ENCODE data around the gene DCHS2.

Gene DCHS2

GRCh38 chr4:154292589-154292988 is 199.0 kb downstream of the DCHS2 start:
- Histone ChIP-seq H3K36me3 (replicated peaks in 1 of 2; ENCODE audit: control insufficient read depth in 2 of 2, insufficient read depth in 2 of 2, low read length in 2 of 2) (no peaks in the 10 kb centered on the region), H2AFZ (ENCODE audit: low read length) (no peak overlapping the region), H2AK5ac (ENCODE audit: low read depth, low read length) (no peak overlapping the region), H2BK15ac (ENCODE audit: low read length) (no peak overlapping the region), H3K18ac (ENCODE audit: low read length) (no peak overlapping the region), H3K4ac (ENCODE audit: low read length) (no peak overlapping the region), H3K27ac (replicated peaks; ENCODE audit: low read length) (no peak overlapping the region), H2BK12ac (ENCODE audit: low read length) (no peak overlapping the region), H4K8ac (ENCODE audit: low read depth, low read length) (no peak overlapping the region), H3K4me3 (ENCODE audit: low read length in 2 of 2) (no peak overlapping the region), H3K9ac (ENCODE audit: low read depth, low read length, poor library complexity) (no peak overlapping the region), H2BK120ac (ENCODE audit: low read depth, low read length) (no peak overlapping the region), H4K91ac (ENCODE audit: low read depth, low read length, poor library complexity) (no peak overlapping the region), H3K4me1 (ENCODE audit: control insufficient read depth in 2 of 2, insufficient read depth in 1 of 2, low read depth in 1 of 2, low read length in 2 of 2) (no peaks in the 10 kb centered on the region), H3K4me2 (ENCODE audit: insufficient read depth, low read length, poor library complexity, severe bottlenecking) (no peak overlapping the region), H2BK5ac (ENCODE audit: low read length) (no peak overlapping the region), H3K79me1 (ENCODE audit: low read depth, low read length) (no peaks in the 10 kb centered on the region), H3K27me3 (ENCODE audit: control insufficient read depth in 3 of 3, insufficient read depth in 3 of 3, low read depth in 1 of 3, low read length in 3 of 3) (no peaks in the 10 kb centered on the region), H3K14ac (ENCODE audit: low read length) (no peak overlapping the region), H3K23ac (ENCODE audit: low read depth, low read length, poor library complexity) (no peak overlapping the region), H3K9me3 (replicated peaks in 1 of 2; ENCODE audit: control insufficient read depth in 2 of 2, insufficient read depth in 1 of 2, low read depth in 1 of 2, low read length in 2 of 2) (no peaks in the 10 kb centered on the region)
- no CpG with 5 or more reads among the region's 2 CpGs for WGBS, 2 donors (ENCODE audit: extremely low coverage in 2 of 2, insufficient read length in 2 of 2, insufficient replicate concordance in 1 of 2)
- DNase-seq (ENCODE audit: low spot score) = no peak

GRCh38 chr4:154277172-154277571 is 214.4 kb downstream of the DCHS2 start:
- Histone ChIP-seq H2BK5ac (ENCODE audit: low read length) (no peak overlapping the region), H4K8ac (ENCODE audit: low read depth, low read length) (no peak overlapping the region), H3K4ac (ENCODE audit: low read length) (no peak overlapping the region), H2AK5ac (ENCODE audit: low read depth, low read length) (no peak overlapping the region), H2AFZ (ENCODE audit: low read length) (peak overlapping the region; percentile 5), H2BK12ac (ENCODE audit: low read length) (no peak overlapping the region), H4K91ac (ENCODE audit: low read depth, low read length, poor library complexity) (no peak overlapping the region), H3K9ac (ENCODE audit: low read depth, low read length, poor library complexity) (no peak overlapping the region), H2BK120ac (ENCODE audit: low read depth, low read length) (no peak overlapping the region), H3K18ac (ENCODE audit: low read length) (no peak overlapping the region), H3K4me2 (ENCODE audit: insufficient read depth, low read length, poor library complexity, severe bottlenecking) (no peak overlapping the region), H3K27me3 (ENCODE audit: control insufficient read depth in 3 of 3, insufficient read depth in 3 of 3, low read depth in 1 of 3, low read length in 3 of 3) (no peaks in the 10 kb centered on the region), H3K14ac (ENCODE audit: low read length) (no peak overlapping the region), H3K4me1 (ENCODE audit: control insufficient read depth in 2 of 2, insufficient read depth in 1 of 2, low read depth in 1 of 2, low read length in 2 of 2) (peaks cover 7 to 13% of the 10 kb centered on the region in 2 donors), H3K36me3 (replicated peaks in 1 of 2; ENCODE audit: control insufficient read depth in 2 of 2, insufficient read depth in 2 of 2, low read length in 2 of 2) (no peaks in the 10 kb centered on the region), H3K27ac (replicated peaks; ENCODE audit: low read length) (peak overlapping the region; percentile 70), H3K79me1 (ENCODE audit: low read depth, low read length) (no peaks in the 10 kb centered on the region), H3K4me3 (ENCODE audit: low read length in 2 of 2) (no peak overlapping the region), H3K23ac (ENCODE audit: low read depth, low read length, poor library complexity) (no peak overlapping the region), H3K9me3 (replicated peaks in 1 of 2; ENCODE audit: control insufficient read depth in 2 of 2, insufficient read depth in 1 of 2, low read depth in 1 of 2, low read length in 2 of 2) (peaks cover 0 to 2% of the 10 kb centered on the region in 2 donors), H2BK15ac (ENCODE audit: low read length) (no peak overlapping the region)
- peak; percentile 76 for DNase-seq (ENCODE audit: low spot score)
- WGBS, 2 donors (ENCODE audit: extremely low coverage in 2 of 2, insufficient read length in 2 of 2, insufficient replicate concordance in 1 of 2) = no CpG with 5 or more reads among the region's 2 CpGs

- H3K9me3 ChIP-seq (replicated peaks in 1 of 2; ENCODE audit: control insufficient read depth in 2 of 2, insufficient read depth in 1 of 2, low read depth in 1 of 2, low read length in 2 of 2) = peaks cover 0 to 2% of the 10 kb centered on the region in 2 donors
- no peak overlapping the region for H3K23ac ChIP-seq (ENCODE audit: low read depth, low read length, poor library complexity)
- H3K27me3 ChIP-seq (ENCODE audit: control insufficient read depth in 3 of 3, insufficient read depth in 3 of 3, low read depth in 1 of 3, low read length in 3 of 3) = no peaks in the 10 kb centered on the region
- H3K79me1 ChIP-seq (ENCODE audit: low read depth, low read length) = no peaks in the 10 kb centered on the region
- H2BK120ac ChIP-seq (ENCODE audit: low read depth, low read length) = no peak overlapping the region
- H3K27ac ChIP-seq (replicated peaks; ENCODE audit: low read length) = peak overlapping the region; percentile 66
- no peak overlapping the region for H4K91ac ChIP-seq (ENCODE audit: low read depth, low read length, poor library complexity)
- H3K4me3 ChIP-seq (ENCODE audit: low read length in 2 of 2) = no peak overlapping the region
- H2BK12ac ChIP-seq (ENCODE audit: low read length) = no peak overlapping the region
- no peak overlapping the region for H3K18ac ChIP-seq (ENCODE audit: low read length)
- no CpG with 5 or more reads among the region's 1 CpG for WGBS, 2 donors (ENCODE audit: extremely low coverage in 2 of 2, insufficient read length in 2 of 2, insufficient replicate concordance in 1 of 2)
- no peak overlapping the region for H2BK15ac ChIP-seq (ENCODE audit: low read length)
- no peak overlapping the region for H3K14ac ChIP-seq (ENCODE audit: low read length)
- H3K9ac ChIP-seq (ENCODE audit: low read depth, low read length, poor library complexity) = no peak overlapping the region
- H3K36me3 ChIP-seq (replicated peaks in 1 of 2; ENCODE audit: control insufficient read depth in 2 of 2, insufficient read depth in 2 of 2, low read length in 2 of 2) = no peaks in the 10 kb centered on the region
- H4K8ac ChIP-seq (ENCODE audit: low read depth, low read length) = no peak overlapping the region
- peak; percentile 4 for DNase-seq (ENCODE audit: low spot score)
- H3K4me1 ChIP-seq (ENCODE audit: control insufficient read depth in 2 of 2, insufficient read depth in 1 of 2, low read depth in 1 of 2, low read length in 2 of 2) = peaks cover 7 to 13% of the 10 kb centered on the region in 2 donors
- H2AK5ac ChIP-seq (ENCODE audit: low read depth, low read length) = no peak overlapping the region
- no peak overlapping the region for H3K4ac ChIP-seq (ENCODE audit: low read length)
- no peak overlapping the region for H3K4me2 ChIP-seq (ENCODE audit: insufficient read depth, low read length, poor library complexity, severe bottlenecking)
- H2BK5ac ChIP-seq (ENCODE audit: low read length) = no peak overlapping the region
- H2AFZ ChIP-seq (ENCODE audit: low read length) = no peak overlapping the region
Measured at GRCh38 chr4:154276496-154276895, 215.1 kb downstream of the DCHS2 start.

GRCh38 chr4:154254999-154255398 is 236.6 kb downstream of the DCHS2 start:
- DNase-seq (ENCODE audit: low spot score) = no peak
- no peaks in the 10 kb centered on the region for H3K36me3 ChIP-seq (replicated peaks in 1 of 2; ENCODE audit: control insufficient read depth in 2 of 2, insufficient read depth in 2 of 2, low read length in 2 of 2)
- H2AK5ac ChIP-seq (ENCODE audit: low read depth, low read length) = no peak overlapping the region
- H3K79me1 ChIP-seq (ENCODE audit: low read depth, low read length) = no peaks in the 10 kb centered on the region
- H3K4ac ChIP-seq (ENCODE audit: low read length) = no peak overlapping the region
- H3K14ac ChIP-seq (ENCODE audit: low read length) = no peak overlapping the region
- H4K8ac ChIP-seq (ENCODE audit: low read depth, low read length) = no peak overlapping the region
- H2BK12ac ChIP-seq (ENCODE audit: low read length) = no peak overlapping the region
- H2BK15ac ChIP-seq (ENCODE audit: low read length) = no peak overlapping the region
- H3K27me3 ChIP-seq (ENCODE audit: control insufficient read depth in 3 of 3, insufficient read depth in 3 of 3, low read depth in 1 of 3, low read length in 3 of 3) = no peaks in the 10 kb centered on the region
- H2BK120ac ChIP-seq (ENCODE audit: low read depth, low read length) = no peak overlapping the region
- H3K18ac ChIP-seq (ENCODE audit: low read length) = no peak overlapping the region
- H3K23ac ChIP-seq (ENCODE audit: low read depth, low read length, poor library complexity) = no peak overlapping the region
- no peak overlapping the region for H4K91ac ChIP-seq (ENCODE audit: low read depth, low read length, poor library complexity)
- H2BK5ac ChIP-seq (ENCODE audit: low read length) = no peak overlapping the region
- H3K4me1 ChIP-seq (ENCODE audit: control insufficient read depth in 2 of 2, insufficient read depth in 1 of 2, low read depth in 1 of 2, low read length in 2 of 2) = peaks cover 0 to 3% of the 10 kb centered on the region in 2 donors
- WGBS, 2 donors (ENCODE audit: extremely low coverage in 2 of 2, insufficient read length in 2 of 2, insufficient replicate concordance in 1 of 2) = no CpG with 5 or more reads among the region's 4 CpGs
- no peak overlapping the region for H3K27ac ChIP-seq (replicated peaks; ENCODE audit: low read length)
- no peak overlapping the region for H3K4me3 ChIP-seq (ENCODE audit: low read length in 2 of 2)
- H2AFZ ChIP-seq (ENCODE audit: low read length) = no peak overlapping the region
- H3K9ac ChIP-seq (ENCODE audit: low read depth, low read length, poor library complexity) = no peak overlapping the region
- H3K4me2 ChIP-seq (ENCODE audit: insufficient read depth, low read length, poor library complexity, severe bottlenecking) = no peak overlapping the region
- H3K9me3 ChIP-seq (replicated peaks in 1 of 2; ENCODE audit: control insufficient read depth in 2 of 2, insufficient read depth in 1 of 2, low read depth in 1 of 2, low read length in 2 of 2) = no peaks in the 10 kb centered on the region

All from neuronal stem cell (in vitro differentiated cells).